ENCODE data around the gene COX6A2.

The COX6A2 gene

GRCh38 chr16:31395647-31396046, 32.5 kb downstream of the COX6A2 start:
- no peak overlapping the region for H3K4ac ChIP-seq (ENCODE audit: low read depth, low read length)
- H3K79me2 ChIP-seq (ENCODE audit: control insufficient read depth, insufficient read depth, low read length), result no peaks in the 10 kb centered on the region
- no peak overlapping the region for H4K8ac ChIP-seq (ENCODE audit: low read depth, low read length)
- H3K4me1 ChIP-seq (ENCODE audit: control insufficient read depth, low read depth, low read length), result no peaks in the 10 kb centered on the region
- H3K18ac ChIP-seq (ENCODE audit: low read length), result no peak overlapping the region
- no peak overlapping the region for H2AK5ac ChIP-seq (ENCODE audit: low read length)
- WGBS (ENCODE audit: extremely low coverage, insufficient coverage, low lambda C conversion rate), result no CpG with 5 or more reads among the region's 6 CpGs
- no peak overlapping the region for H2BK15ac ChIP-seq (replicated peaks; ENCODE audit: low read depth)
- H3K23ac ChIP-seq (ENCODE audit: low read length), result no peak overlapping the region
- H3K79me1 ChIP-seq (ENCODE audit: low read length), result no peaks in the 10 kb centered on the region
- no peak overlapping the region for H4K5ac ChIP-seq (ENCODE audit: low read length)
- no peaks in the 10 kb centered on the region for H3K36me3 ChIP-seq (ENCODE audit: control insufficient read depth, insufficient read depth, low read length)
- no peak overlapping the region for H3K27ac ChIP-seq (ENCODE audit: low read depth, low read length)
- no peak overlapping the region for H3K56ac ChIP-seq (ENCODE audit: low read length)
- no peak overlapping the region for H3K4me3 ChIP-seq (ENCODE audit: low read length)
- DNase-seq, result no peak
- no peak overlapping the region for H2BK120ac ChIP-seq (ENCODE audit: low read depth, low read length)
- no peaks in the 10 kb centered on the region for H3K27me3 ChIP-seq (ENCODE audit: insufficient read depth, low read length, poor library complexity)
- no peak overlapping the region for H3K9ac ChIP-seq (ENCODE audit: low read length)
- no peak overlapping the region for H3K4me2 ChIP-seq (ENCODE audit: low read length)
- no peak overlapping the region for H2BK5ac ChIP-seq (ENCODE audit: low read length)

GRCh38 chr16:31393056-31393455, 35.1 kb downstream of the COX6A2 start, which contains the start of gene ITGAD:
ITGAD (plus strand) TSS chr16:31393335; CDS start chr16:31393361, 26 bp downstream.
- Histone ChIP-seq H3K4me3 (ENCODE audit: low read length) (no peak within 1 kb of the TSS), H3K79me1 (ENCODE audit: low read length) (no peaks in the 10 kb centered on the region), H3K27me3 (ENCODE audit: insufficient read depth, low read length, poor library complexity) (no peaks in the 10 kb centered on the region), H3K56ac (ENCODE audit: low read length) (no peak within 1 kb of the TSS), H2BK15ac (replicated peaks; ENCODE audit: low read depth) (no peak within 1 kb of the TSS), H3K18ac (ENCODE audit: low read length) (no peak within 1 kb of the TSS), H4K5ac (ENCODE audit: low read length) (no peak within 1 kb of the TSS), H2BK5ac (ENCODE audit: low read length) (no peak within 1 kb of the TSS), H3K27ac (ENCODE audit: low read depth, low read length) (no peak within 1 kb of the TSS), H3K4me2 (ENCODE audit: low read length) (no peak within 1 kb of the TSS), H3K36me3 (ENCODE audit: control insufficient read depth, insufficient read depth, low read length) (no peaks in the 10 kb centered on the region), H4K8ac (ENCODE audit: low read depth, low read length) (no peak within 1 kb of the TSS), H2BK120ac (ENCODE audit: low read depth, low read length) (no peak within 1 kb of the TSS), H3K4me1 (ENCODE audit: control insufficient read depth, low read depth, low read length) (no peaks in the 10 kb centered on the region), H3K79me2 (ENCODE audit: control insufficient read depth, insufficient read depth, low read length) (no peaks in the 10 kb centered on the region), H3K4ac (ENCODE audit: low read depth, low read length) (no peak within 1 kb of the TSS), H2AK5ac (ENCODE audit: low read length) (no peak within 1 kb of the TSS), H3K23ac (ENCODE audit: low read length) (no peak within 1 kb of the TSS), H3K9ac (ENCODE audit: low read length) (no peak within 1 kb of the TSS)
- no CpG with 5 or more reads among the region's 5 CpGs for WGBS (ENCODE audit: extremely low coverage, insufficient coverage, low lambda C conversion rate)
- no peak for DNase-seq

- no peak overlapping the region for H2BK5ac ChIP-seq (ENCODE audit: low read length)
- H3K23ac ChIP-seq (ENCODE audit: low read length), result no peak overlapping the region
- H4K8ac ChIP-seq (ENCODE audit: low read depth, low read length), result no peak overlapping the region
- no peaks in the 10 kb centered on the region for H3K79me2 ChIP-seq (ENCODE audit: control insufficient read depth, insufficient read depth, low read length)
- H4K5ac ChIP-seq (ENCODE audit: low read length), result no peak overlapping the region
- no peak overlapping the region for H3K4ac ChIP-seq (ENCODE audit: low read depth, low read length)
- no peak overlapping the region for H3K18ac ChIP-seq (ENCODE audit: low read length)
- H3K27me3 ChIP-seq (ENCODE audit: insufficient read depth, low read length, poor library complexity), result no peaks in the 10 kb centered on the region
- H3K4me1 ChIP-seq (ENCODE audit: control insufficient read depth, low read depth, low read length), result no peaks in the 10 kb centered on the region
- no peak overlapping the region for H3K9ac ChIP-seq (ENCODE audit: low read length)
- H3K36me3 ChIP-seq (ENCODE audit: control insufficient read depth, insufficient read depth, low read length), result no peaks in the 10 kb centered on the region
- no peak overlapping the region for H3K56ac ChIP-seq (ENCODE audit: low read length)
- no peak overlapping the region for H3K4me3 ChIP-seq (ENCODE audit: low read length)
- H2AK5ac ChIP-seq (ENCODE audit: low read length), result no peak overlapping the region
- H3K27ac ChIP-seq (ENCODE audit: low read depth, low read length), result no peak overlapping the region
- H2BK15ac ChIP-seq (replicated peaks; ENCODE audit: low read depth), result no peak overlapping the region
- no peak for DNase-seq
- H3K4me2 ChIP-seq (ENCODE audit: low read length), result no peak overlapping the region
- H3K79me1 ChIP-seq (ENCODE audit: low read length), result no peaks in the 10 kb centered on the region
- WGBS (ENCODE audit: extremely low coverage, insufficient coverage, low lambda C conversion rate), result no CpG with 5 or more reads among the region's 6 CpGs
- H2BK120ac ChIP-seq (ENCODE audit: low read depth, low read length), result no peak overlapping the region
Measured at GRCh38 chr16:31390504-31391041, 37.6 kb downstream of the COX6A2 start.

- H3K27me3 ChIP-seq (ENCODE audit: insufficient read depth, low read length, poor library complexity), result no peaks in the 10 kb centered on the region
- H4K5ac ChIP-seq (ENCODE audit: low read length), result no peak overlapping the region
- H2BK120ac ChIP-seq (ENCODE audit: low read depth, low read length), result no peak overlapping the region
- H3K18ac ChIP-seq (ENCODE audit: low read length), result no peak overlapping the region
- H2AK5ac ChIP-seq (ENCODE audit: low read length), result no peak overlapping the region
- H3K79me1 ChIP-seq (ENCODE audit: low read length), result no peaks in the 10 kb centered on the region
- no peak for DNase-seq
- no peak overlapping the region for H3K4ac ChIP-seq (ENCODE audit: low read depth, low read length)
- no peak overlapping the region for H3K4me2 ChIP-seq (ENCODE audit: low read length)
- H3K36me3 ChIP-seq (ENCODE audit: control insufficient read depth, insufficient read depth, low read length), result no peaks in the 10 kb centered on the region
- no peaks in the 10 kb centered on the region for H3K79me2 ChIP-seq (ENCODE audit: control insufficient read depth, insufficient read depth, low read length)
- H3K27ac ChIP-seq (ENCODE audit: low read depth, low read length), result no peak overlapping the region
- no peaks in the 10 kb centered on the region for H3K4me1 ChIP-seq (ENCODE audit: control insufficient read depth, low read depth, low read length)
- H3K4me3 ChIP-seq (ENCODE audit: low read length), result no peak overlapping the region
- no CpG with 5 or more reads among the region's 2 CpGs for WGBS (ENCODE audit: extremely low coverage, insufficient coverage, low lambda C conversion rate)
- no peak overlapping the region for H3K9ac ChIP-seq (ENCODE audit: low read length)
- no peak overlapping the region for H3K23ac ChIP-seq (ENCODE audit: low read length)
- H2BK5ac ChIP-seq (ENCODE audit: low read length), result no peak overlapping the region
- no peak overlapping the region for H4K8ac ChIP-seq (ENCODE audit: low read depth, low read length)
- no peak overlapping the region for H2BK15ac ChIP-seq (replicated peaks; ENCODE audit: low read depth)
- H3K56ac ChIP-seq (ENCODE audit: low read length), result no peak overlapping the region
Measured at GRCh38 chr16:31388535-31388934, 39.6 kb downstream of the COX6A2 start.

GRCh38 chr16:31386157-31386984, 41.8 kb downstream of the COX6A2 start:
- no peaks in the 10 kb centered on the region for H3K79me1 ChIP-seq (ENCODE audit: low read length)
- no peak overlapping the region for H3K56ac ChIP-seq (ENCODE audit: low read length)
- no peak overlapping the region for H3K23ac ChIP-seq (ENCODE audit: low read length)
- H3K4me1 ChIP-seq (ENCODE audit: control insufficient read depth, low read depth, low read length), result no peaks in the 10 kb centered on the region
- no peak overlapping the region for H3K9ac ChIP-seq (ENCODE audit: low read length)
- H4K5ac ChIP-seq (ENCODE audit: low read length), result no peak overlapping the region
- no peak overlapping the region for H3K4me2 ChIP-seq (ENCODE audit: low read length)
- H2BK15ac ChIP-seq (replicated peaks; ENCODE audit: low read depth), result no peak overlapping the region
- H2AK5ac ChIP-seq (ENCODE audit: low read length), result no peak overlapping the region
- no peak overlapping the region for H3K27ac ChIP-seq (ENCODE audit: low read depth, low read length)
- H3K79me2 ChIP-seq (ENCODE audit: control insufficient read depth, insufficient read depth, low read length), result no peaks in the 10 kb centered on the region
- no peaks in the 10 kb centered on the region for H3K27me3 ChIP-seq (ENCODE audit: insufficient read depth, low read length, poor library complexity)
- no CpG with 5 or more reads among the region's 6 CpGs for WGBS (ENCODE audit: extremely low coverage, insufficient coverage, low lambda C conversion rate)
- no peak overlapping the region for H3K4me3 ChIP-seq (ENCODE audit: low read length)
- no peak overlapping the region for H2BK120ac ChIP-seq (ENCODE audit: low read depth, low read length)
- H3K18ac ChIP-seq (ENCODE audit: low read length), result no peak overlapping the region
- no peak overlapping the region for H4K8ac ChIP-seq (ENCODE audit: low read depth, low read length)
- H2BK5ac ChIP-seq (ENCODE audit: low read length), result no peak overlapping the region
- DNase-seq, result peak; percentile 78
- no peaks in the 10 kb centered on the region for H3K36me3 ChIP-seq (ENCODE audit: control insufficient read depth, insufficient read depth, low read length)
- H3K4ac ChIP-seq (ENCODE audit: low read depth, low read length), result no peak overlapping the region
